HEK293T (cell line): Measurements from ENCODE around the gene CABP2.

Source experiments
- CTCF ChIA-PET: fragments of 350-600 bp; formaldehyde crosslinking; extraction: SDS; loops from one replicate; lab custom pipeline; 2021; ENCODE audit warnings: antibody characterized with exemption, inconsistent platforms; lab: Yijun Ruan, JAX
- POLR2A ChIA-PET: fragments of 350-600 bp; formaldehyde crosslinking; extraction: SDS; loops from one replicate; lab custom pipeline; 2020; ENCODE audit warnings: antibody characterized with exemption, inconsistent platforms; lab: Yijun Ruan, JAX
- DNase-seq: peaks from one replicate; pipeline ENCODE4 v3.0.0; 2012; ENCODE audit warnings: mixed read lengths; ENCODE audit errors: extremely low spot score
- ARNT ChIP-seq: fragments of 450-650 bp; IDR thresholded peaks from 2 replicates; pipeline ENCODE4 v1.6.1; 2017; ENCODE audit warnings: mild to moderate bottlenecking
- BHLHE40 ChIP-seq: fragments of 450-650 bp; IDR thresholded peaks from 2 replicates; pipeline ENCODE4 v1.6.1; 2016; ENCODE audit warnings: mild to moderate bottlenecking, moderate library complexity, borderline replicate concordance
- CTBP1 ChIP-seq: fragments of 450-650 bp; IDR thresholded peaks from 2 replicates; pipeline ENCODE4 v1.6.1; 2016; ENCODE audit warnings: borderline replicate concordance
- ELF4 ChIP-seq: fragments of 450-650 bp; IDR thresholded peaks from 2 replicates; pipeline ENCODE4 v1.6.1; 2017; ENCODE audit warnings: antibody characterized with exemption
- FOXA1 ChIP-seq: fragments of 450-650 bp; IDR thresholded peaks from 2 replicates; pipeline ENCODE4 v1.6.1; 2016; ENCODE audit warnings: mild to moderate bottlenecking
- FOXK2 ChIP-seq: fragments of 450-650 bp; IDR thresholded peaks from 2 replicates; pipeline ENCODE4 v1.6.1; 2016; ENCODE audit warnings: mild to moderate bottlenecking
- FOXM1 ChIP-seq: fragments of 450-650 bp; IDR thresholded peaks from 2 replicates; pipeline ENCODE4 v1.6.1; 2017; ENCODE audit warnings: mild to moderate bottlenecking, borderline replicate concordance
- HDGF ChIP-seq: fragments of 450-650 bp; IDR thresholded peaks from 2 replicates; pipeline ENCODE4 v1.6.1; 2017; ENCODE audit warnings: antibody characterized with exemption, borderline replicate concordance
- L3MBTL2 ChIP-seq: fragments of 450-650 bp; conservative IDR thresholded peaks from 2 replicates; pipeline ENCODE4 v1.6.1; 2016; ENCODE audit warnings: mild to moderate bottlenecking
- LEF1 ChIP-seq: fragments of 450-650 bp; IDR thresholded peaks from 2 replicates; pipeline ENCODE4 v1.6.1; 2017; ENCODE audit warnings: mild to moderate bottlenecking, borderline replicate concordance
- NFRKB ChIP-seq: fragments of 450-650 bp; IDR thresholded peaks from 2 replicates; pipeline ENCODE4 v1.6.1; 2016; ENCODE audit warnings: mild to moderate bottlenecking, moderate library complexity
- SP1 ChIP-seq: fragments of 450-650 bp; IDR thresholded peaks from 2 replicates; pipeline ENCODE4 v1.6.1; 2017
- SUZ12 ChIP-seq: fragments of 450-650 bp; IDR thresholded peaks from 2 replicates; pipeline ENCODE4 v1.6.1; 2016; ENCODE audit warnings: mild to moderate bottlenecking
- TARDBP ChIP-seq: fragments of 450-650 bp; IDR thresholded peaks from 2 replicates; pipeline ENCODE4 v1.6.1; 2016
- ZNF384 ChIP-seq: fragments of 450-650 bp; IDR thresholded peaks from 2 replicates; pipeline ENCODE4 v1.6.1; 2016
- TF ChIP-seq, protein P1 (sequence below): fragments of 450-650 bp; IDR thresholded peaks from 2 replicates; pipeline ENCODE4 v1.6.1; 2016

CABP2 gene

DNA sequence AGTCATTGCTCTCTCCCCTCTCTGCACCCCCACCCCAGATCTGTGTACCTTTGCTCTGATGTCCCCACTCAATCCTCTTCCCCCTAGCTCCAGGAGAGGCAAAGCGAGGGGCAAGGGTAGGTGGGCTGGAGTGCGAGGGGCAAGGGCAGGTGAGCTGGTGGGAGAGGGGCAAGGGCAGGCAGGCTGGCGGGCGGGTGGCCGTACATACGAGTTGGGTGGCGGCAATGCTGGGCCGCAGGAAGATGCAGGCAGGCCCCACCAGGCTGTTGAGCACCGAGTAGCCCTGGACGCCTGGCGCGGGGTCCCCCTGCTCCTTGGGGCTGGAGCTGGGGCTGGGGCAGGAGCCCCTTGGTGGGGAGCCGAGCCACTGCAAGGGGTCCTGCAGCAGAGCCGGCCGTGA lies 908 bp downstream of the CABP2 start:
- ChIA-PET CTCF (no interaction called here), POLR2A (no interaction called here)
- DNase-seq: no peak
- TF ChIP-seq LEF1 (no peak), BHLHE40 (no peak), ZNF384 (no peak), SP1 (no peak), HDGF (no peak), SUZ12 (no peak), CTBP1 (no peak), L3MBTL2 (no peak), FOXM1 (no peak), FOXA1 (no peak), FOXK2 (no peak), ARNT (no peak), NFRKB (no peak), TARDBP (no peak)
- TF ChIP-seq, protein P1, sequence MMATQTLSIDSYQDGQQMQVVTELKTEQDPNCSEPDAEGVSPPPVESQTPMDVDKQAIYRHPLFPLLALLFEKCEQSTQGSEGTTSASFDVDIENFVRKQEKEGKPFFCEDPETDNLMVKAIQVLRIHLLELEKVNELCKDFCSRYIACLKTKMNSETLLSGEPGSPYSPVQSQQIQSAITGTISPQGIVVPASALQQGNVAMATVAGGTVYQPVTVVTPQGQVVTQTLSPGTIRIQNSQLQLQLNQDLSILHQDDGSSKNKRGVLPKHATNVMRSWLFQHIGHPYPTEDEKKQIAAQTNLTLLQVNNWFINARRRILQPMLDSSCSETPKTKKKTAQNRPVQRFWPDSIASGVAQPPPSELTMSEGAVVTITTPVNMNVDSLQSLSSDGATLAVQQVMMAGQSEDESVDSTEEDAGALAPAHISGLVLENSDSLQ: no peak

DNA sequence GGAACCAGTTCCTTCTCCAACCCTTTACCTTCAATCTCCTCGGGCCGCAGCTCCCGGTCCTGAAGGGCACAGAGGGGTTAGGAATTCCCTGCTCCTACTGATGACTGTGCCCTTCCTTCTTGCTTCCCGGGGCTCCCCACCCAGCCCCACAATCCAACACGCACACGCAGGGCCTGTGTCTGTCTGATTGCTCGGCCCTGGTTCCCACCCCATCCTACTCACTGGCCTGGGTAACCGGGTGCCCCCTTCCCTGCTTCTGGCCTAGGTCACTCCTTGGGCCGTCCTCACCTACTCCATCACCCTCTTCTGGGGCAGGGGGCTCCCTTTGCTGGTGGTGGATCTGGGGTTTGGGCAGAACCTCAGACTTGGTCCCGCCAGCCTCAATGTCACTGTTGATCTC lies 1.3 kb downstream of the CABP2 start:
- POLR2A ChIA-PET: no interaction called here
- no peak for TF ChIP-seq BHLHE40
- TF ChIP-seq LEF1: no peak
- no peak for TF ChIP-seq FOXK2
- TF ChIP-seq, protein P1: no peak
- TF ChIP-seq FOXM1: no peak
- no peak for TF ChIP-seq FOXA1
- no peak for TF ChIP-seq SP1
- TF ChIP-seq ARNT: no peak
- DNase-seq: no peak
- CTCF ChIA-PET: no interaction called here

DNA sequence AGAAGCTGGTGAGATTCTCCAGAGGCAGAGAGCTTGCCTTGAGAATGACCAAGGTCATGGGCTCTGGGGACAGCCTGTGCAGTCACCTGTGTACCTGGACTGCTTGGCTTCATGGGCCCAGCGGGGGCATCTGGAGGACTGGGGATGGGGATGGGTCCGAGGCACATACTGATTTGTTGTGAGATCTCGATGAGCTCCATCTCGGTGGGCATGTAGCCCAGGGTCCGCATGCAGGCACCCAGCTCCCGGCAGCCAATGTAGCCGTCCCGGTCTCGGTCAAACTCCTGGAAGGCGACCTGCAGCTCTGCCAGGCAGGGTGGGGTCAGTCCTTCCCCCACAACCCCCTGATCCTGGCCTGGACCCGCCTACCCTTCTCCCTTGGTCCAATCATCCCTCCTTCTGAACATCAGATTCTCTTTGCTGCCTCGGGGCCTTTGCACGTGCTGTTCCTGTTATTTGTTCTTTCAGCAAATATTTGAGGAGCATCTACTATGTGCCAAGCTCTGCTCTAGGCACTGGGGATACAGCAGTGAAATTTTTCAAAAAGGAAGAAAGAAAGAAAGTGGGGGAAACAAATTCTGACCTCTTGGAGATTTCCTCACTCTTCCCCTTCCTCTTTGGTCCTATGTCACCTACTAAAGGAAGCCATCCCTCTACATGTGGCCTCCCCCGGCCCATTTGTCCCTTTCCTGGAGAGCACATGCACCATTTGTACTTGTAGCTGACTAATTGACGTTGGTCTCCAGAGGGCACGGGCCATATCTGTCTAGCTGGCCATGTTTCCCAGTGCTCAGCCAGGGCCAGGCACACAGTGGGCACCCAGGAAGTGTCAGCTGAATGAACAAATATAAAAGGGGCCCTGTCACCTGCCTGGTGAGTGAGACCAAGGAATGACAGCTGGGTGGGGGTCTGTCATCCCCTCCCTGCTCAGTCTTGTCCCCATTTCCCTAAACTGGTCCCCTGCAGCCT lies 2.1 kb downstream of the CABP2 start:
- POLR2A ChIA-PET: no interaction called here
- TF ChIP-seq L3MBTL2 (no peak), ELF4 (no peak), FOXA1 (no peak)
- DNase-seq: no peak
- CTCF ChIA-PET: interaction anchor here (0.6 kb wide), 1 partner anchor 461 kb away, joined by 3 read pairs; no protein-coding TSS in a partner anchor

DNA sequence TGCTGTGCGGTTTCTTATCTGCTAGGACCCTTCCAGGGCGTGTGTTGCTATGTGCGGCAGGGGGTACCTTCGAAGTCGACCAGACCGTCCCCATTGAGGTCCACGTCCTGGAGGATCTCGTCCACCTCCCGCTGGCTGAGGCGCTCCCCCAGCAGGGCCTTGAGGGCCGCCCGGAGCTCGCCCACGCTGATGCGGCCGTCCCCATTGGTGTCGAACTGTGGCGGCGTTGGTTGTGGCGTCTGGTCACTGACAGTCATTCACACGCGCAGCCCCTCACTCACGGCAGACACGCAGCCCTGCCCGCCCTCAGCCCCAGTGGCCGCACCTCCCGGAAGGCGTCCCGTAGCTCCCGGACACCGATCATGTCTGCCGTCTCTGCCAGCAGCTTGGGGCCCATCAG lies 3.5 kb downstream of the CABP2 start:
- ChIA-PET POLR2A (no interaction called here), CTCF (no interaction called here)
- no peak for DNase-seq
- TF ChIP-seq HDGF: no peak
- no peak for TF ChIP-seq NFRKB
- TF ChIP-seq FOXK2: no peak
- TF ChIP-seq, protein P1: no peak
- no peak for TF ChIP-seq FOXM1
- no peak for TF ChIP-seq CTBP1
- no peak for TF ChIP-seq ARNT
- no peak for TF ChIP-seq BHLHE40
- no peak for TF ChIP-seq SUZ12
- TF ChIP-seq TARDBP: no peak
- no peak for TF ChIP-seq FOXA1
- TF ChIP-seq ZNF384: no peak
- TF ChIP-seq LEF1: no peak
- TF ChIP-seq L3MBTL2: no peak
- no peak for TF ChIP-seq ELF4
- TF ChIP-seq SP1: no peak

DNA sequence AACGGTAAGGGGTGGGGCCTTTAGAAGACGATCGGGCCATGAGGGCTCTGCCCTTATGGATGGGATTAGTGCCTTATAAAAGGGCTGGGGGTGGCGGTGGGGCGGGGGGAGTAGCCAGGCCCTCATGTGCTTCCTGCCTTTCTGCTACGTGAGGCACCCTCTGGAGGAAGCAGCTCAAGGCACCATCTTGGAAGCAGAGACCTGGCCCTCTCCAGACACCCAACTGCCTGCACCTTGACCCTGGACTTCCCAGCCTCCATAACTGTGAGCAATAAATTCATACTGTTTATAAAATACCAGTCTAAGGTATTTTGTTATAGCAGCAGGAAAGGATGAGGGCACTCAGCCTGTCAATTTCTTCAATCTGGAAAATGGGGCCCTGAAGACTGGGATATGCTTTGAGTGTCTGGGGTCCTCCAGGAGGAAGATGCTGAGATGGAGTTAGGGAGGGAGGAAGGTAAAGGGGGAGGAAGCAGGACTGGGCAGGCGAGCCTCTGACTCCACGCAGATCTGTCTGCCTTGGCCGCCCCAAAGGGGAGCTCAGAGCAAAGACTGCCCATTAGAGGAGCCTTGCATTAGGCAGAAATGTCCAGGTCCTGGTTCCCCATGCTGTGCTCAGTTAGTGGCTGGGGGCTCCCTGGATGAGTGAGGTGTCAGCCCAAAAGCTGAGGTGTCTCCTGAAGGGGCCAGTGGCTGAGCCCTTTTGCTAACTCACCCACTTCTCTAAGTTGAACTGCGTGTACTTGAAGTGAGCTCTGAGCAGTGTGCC lies 5.3 kb downstream of the CABP2 start:
- TF ChIP-seq FOXK2 (no peak), ELF4 (no peak), HDGF (no peak), FOXA1 (no peak), L3MBTL2 (no peak), ZNF384 (no peak)
- ChIA-PET CTCF (no interaction called here), POLR2A (interaction anchor here (1.0 kb wide), 1 partner anchor 126 kb away, joined by 3 read pairs; the partner anchor contains the start of gene RAD9A)
- DNase-seq: no peak

DNA sequence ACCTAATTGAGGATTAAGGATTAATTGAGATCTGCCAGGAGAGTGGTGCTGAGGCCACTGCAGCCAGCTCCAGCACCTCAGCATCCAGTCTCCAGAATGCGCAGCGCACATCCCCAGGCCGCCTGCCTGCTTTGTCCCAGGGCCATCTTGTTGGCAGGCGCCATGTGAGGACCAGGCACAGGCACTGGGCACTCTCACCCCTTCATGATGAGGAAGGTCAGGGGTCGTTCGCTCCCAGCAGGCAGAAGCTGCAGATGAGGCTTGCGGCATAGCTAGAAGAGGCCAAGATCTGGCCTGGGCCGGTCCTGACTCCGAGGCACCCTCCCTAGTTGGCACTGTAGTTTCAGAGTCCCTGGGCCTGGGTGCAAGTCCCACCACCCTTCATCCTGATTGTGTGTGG lies 6.4 kb downstream of the CABP2 start:
- no peak for DNase-seq
- TF ChIP-seq SUZ12 (no peak), FOXM1 (no peak), ZNF384 (no peak), LEF1 (no peak), L3MBTL2 (no peak), FOXK2 (no peak), ELF4 (no peak)
- TF ChIP-seq, protein P1: no peak
- POLR2A ChIA-PET: no interaction called here
- CTCF ChIA-PET: no interaction called here
